SK-N-MC (cell line): ENCODE measurements around the gene GDF9.

ENCODE experiments used
- EZH2 ChIP-seq: fragments of 200-600 bp; sonication (generic); IDR thresholded peaks from one replicate; pipeline ENCODE4 v1.6.1; 2017; ENCODE audit warnings: antibody characterized with exemption
- POLR2AphosphoS5 ChIP-seq: IDR thresholded peaks from 2 replicates; pipeline ENCODE4 v1.6.1; 2012; ENCODE audit warnings: mild to moderate bottlenecking, low read depth, low read length, borderline replicate concordance

- no peak for TF ChIP-seq EZH2
- no peak for TF ChIP-seq POLR2AphosphoS5
These were observed 39.7 kb upstream of the GDF9 start for GRCh38 chr5:132905938-132906337.
